C4-2B (cell line): Measurements from ENCODE around the gene FOXL3.

Experiments used
- H3K27ac ChIP-seq: fragments of 450-650 bp; 2 replicates; pipeline ENCODE4 v1.5.1; 2017
- CTCF ChIP-seq: fragments of 450-650 bp; conservative IDR thresholded peaks from 2 replicates; pipeline ENCODE4 v1.5.1; 2017; ENCODE audit warnings: mild to moderate bottlenecking
- ZFX ChIP-seq: fragments of 450-650 bp; IDR thresholded peaks from 2 replicates; pipeline ENCODE4 v1.6.1; 2017

Gene FOXL3

GRCh38 chr7:278081-278480 lies 11.9 kb upstream of the FOXL3 start:
- no peak for TF ChIP-seq ZFX
- no peak for TF ChIP-seq CTCF

GRCh38 chr7:279821-280220 lies 10.1 kb upstream of the FOXL3 start:
- H3K27ac ChIP-seq: no peak overlapping the region
- no peak for TF ChIP-seq ZFX
- TF ChIP-seq CTCF: no peak

More at GRCh38 chr7:278081-278480, 11.9 kb upstream of the FOXL3 start:
- no peak overlapping the region for H3K27ac ChIP-seq

GRCh38 chr7:280461-280860 lies 9.5 kb upstream of the FOXL3 start:
- H3K27ac ChIP-seq: no peak overlapping the region
- TF ChIP-seq CTCF: no peak

- no peak overlapping the region for H3K27ac ChIP-seq
- TF ChIP-seq CTCF: no peak
- TF ChIP-seq ZFX: no peak
Measured at GRCh38 chr7:281637-282036, 8.3 kb upstream of the FOXL3 start.

- TF ChIP-seq ZFX: no peak
- no peak for TF ChIP-seq CTCF
Measured at GRCh38 chr7:282621-283020, 7.3 kb upstream of the FOXL3 start.

GRCh38 chr7:284762-285722 lies 4.9 kb upstream of the FOXL3 start:
- TF ChIP-seq CTCF (no peak), ZFX (no peak)
- H3K27ac ChIP-seq: no peak overlapping the region

More at GRCh38 chr7:282621-283020, 7.3 kb upstream of the FOXL3 start:
- no peak overlapping the region for H3K27ac ChIP-seq

- no peak for TF ChIP-seq CTCF
- no peak for TF ChIP-seq ZFX
- H3K27ac ChIP-seq: no peak overlapping the region
Measured at GRCh38 chr7:285731-286130, 4.2 kb upstream of the FOXL3 start.
